A549 (cell line): ENCODE measurements around the gene MAML1. TPM values are rescaled to one million over a fixed set of nuclear protein-coding genes. Genes with fewer than 3 reads are reported as not detected.
"Not testable (repeated sequence)": the region's sequence is repeated elsewhere in the genome, so short reads cannot be mapped to it uniquely, and the experiment has no call there.

ENCODE experiments used
- ATAC-seq, 2 experiments: fragments of 200-7000 bp in 1 of 2; fragments of >200 bp in 1 of 2; cut with Nextera tagmentation in 1 of 2; cut with Tn5 transposase in 1 of 2; 3 replicates each; pipeline versions ENCODE4 v1.8.0 to v1.9.1; 2018 to 2020; ENCODE audit warnings: mild to moderate bottlenecking in 1 of 2, moderate library complexity in 1 of 2
- CTCF ChIA-PET: fragments of 300-600 bp; sonication (Branson Sonifier 250); formaldehyde crosslinking; extraction: SDS; loops from one replicate; lab custom pipeline; 2021; ENCODE audit warnings: antibody characterized with exemption, inconsistent platforms; lab: Yijun Ruan, JAX
- POLR2A ChIA-PET: fragments of 350-600 bp; formaldehyde crosslinking; extraction: SDS; loops from one replicate; lab custom pipeline; 2021; ENCODE audit warnings: antibody characterized with exemption, inconsistent platforms; lab: Yijun Ruan, JAX
- DNase-seq, 2 experiments: peaks; one replicate each; pipeline versions ENCODE4 v3.0.0 to v3.0.0-alpha.2; 2011 to 2016; ENCODE audit warnings: low read depth in 1 of 2, low spot score in 1 of 2
- FAIRE-seq: peaks from 2 replicates; lab custom pipeline; 2011; peaks lifted over from hg19 to GRCh38; lab: Jason Lieb, UNC
- H3K27ac ChIP-seq, 2 experiments: fragments of >200 bp; sonication (Bioruptor Twin); formaldehyde crosslinking; 3 replicates each; pipeline ENCODE4 v1.5.1; 2016 to 2017
- H3K4me1 ChIP-seq: fragments of >200 bp; sonication (Bioruptor Twin); formaldehyde crosslinking; 3 replicates; pipeline ENCODE4 v1.6.1; 2016
- H3K4me2 ChIP-seq: fragments of >200 bp; sonication (Bioruptor Twin); formaldehyde crosslinking; 3 replicates; pipeline ENCODE4 v1.6.1; 2016
- H3K4me3 ChIP-seq: fragments of >200 bp; sonication (Bioruptor Twin); formaldehyde crosslinking; 3 replicates; pipeline ENCODE4 v1.5.1; 2016
- H3K9me3 ChIP-seq: fragments of >200 bp; sonication (Bioruptor Twin); formaldehyde crosslinking; 3 replicates; pipeline ENCODE4 v1.6.1; 2016
- ATOH8 ChIP-seq: fragments of 250-450 bp; sonication (Bioruptor Pico); IDR thresholded peaks from 2 replicates; pipeline ENCODE4 v1.5.0; 2020; ENCODE audit warnings: low read depth, mild to moderate bottlenecking, moderate library complexity
- FOSL2 ChIP-seq, 2 experiments: fragments of 450-650 bp in 1 of 2; fragments of >200 bp in 1 of 2; sonication (Bioruptor Twin) in 1 of 2; formaldehyde crosslinking; IDR thresholded peaks; 2 replicates each; pipeline versions ENCODE4 v1.5.0 to v1.6.1; 2016 to 2020; ENCODE audit warnings: mild to moderate bottlenecking in 1 of 2, moderate library complexity in 1 of 2
- FOXS1 ChIP-seq: fragments of 250-450 bp; sonication (Bioruptor Pico); IDR thresholded peaks from 2 replicates; pipeline ENCODE4 v1.5.0; 2020; ENCODE audit warnings: mild to moderate bottlenecking, moderate library complexity
- HDAC2 ChIP-seq: fragments of 200-600 bp; sonication (generic); IDR thresholded peaks from 2 replicates; pipeline ENCODE4 v1.6.1; 2016
- HEYL ChIP-seq: fragments of 250-450 bp; sonication (Bioruptor Pico); IDR thresholded peaks from 2 replicates; pipeline ENCODE4 v1.8.0; 2021; ENCODE audit warnings: mild to moderate bottlenecking, moderate library complexity
- HOXA7 ChIP-seq: fragments of 250-450 bp; sonication (Bioruptor Pico); IDR thresholded peaks from 2 replicates; pipeline ENCODE4 v1.5.0; 2020; ENCODE audit warnings: mild to moderate bottlenecking, moderate library complexity
- HOXB13 ChIP-seq: fragments of 250-450 bp; sonication (Bioruptor Pico); IDR thresholded peaks from 2 replicates; pipeline ENCODE4 v1.5.0; 2020; ENCODE audit warnings: low read depth, mild to moderate bottlenecking, moderate library complexity
- NFE2L2 ChIP-seq: fragments of 150-350 bp; conservative IDR thresholded peaks from 2 replicates; pipeline ENCODE4 v1.6.1; 2014; ENCODE audit warnings: low read length
- NPAS2 ChIP-seq: fragments of 250-450 bp; sonication (Bioruptor Pico); IDR thresholded peaks from 2 replicates; pipeline ENCODE4 v1.8.0; 2022; ENCODE audit warnings: mild to moderate bottlenecking, moderate library complexity, borderline replicate concordance
- RAD21 ChIP-seq, 2 experiments: fragments of >200 bp in 1 of 2; sonication (Bioruptor Twin) in 1 of 2; formaldehyde crosslinking in 1 of 2; IDR thresholded peaks in 1 of 2; conservative IDR thresholded peaks in 1 of 2; 2 replicates in 1 of 2; 3 replicates in 1 of 2; pipeline ENCODE4 v1.6.1; 2012 to 2018; ENCODE audit warnings: inconsistent platforms in 1 of 2
- RARB ChIP-seq: fragments of 250-450 bp; sonication (Bioruptor Pico); IDR thresholded peaks from 2 replicates; pipeline ENCODE4 v1.8.0; 2021; ENCODE audit warnings: mild to moderate bottlenecking, moderate library complexity
- SREBF2 ChIP-seq: fragments of 450-650 bp; IDR thresholded peaks from 2 replicates; pipeline ENCODE4 v1.6.1; 2014; ENCODE audit warnings: mild to moderate bottlenecking, moderate library complexity
- whole genome bisulfite sequencing: methylation state at CpG from one replicate; pipeline ENCODE4 v1.1.6; 2017; ENCODE audit errors: missing lambda C conversion rate; 5-methylcytosine and 5-hydroxymethylcytosine counted together
- polyA plus RNA-seq, 4 experiments: library from polyadenylated mRNA; depleted of rRNA in 3 of 4; stranded (reverse); fragments of >200 nt; fragmentation: RNase III in 1 of 4; extraction: RNeasy Plus Mini Kit Qiagen cat#74134 plus additional on column Dnase treatment in 1 of 4; gene quantifications; 2 replicates in 3 of 4; 3 replicates in 1 of 4; pipeline ENCODE4 v1.2.3, GENCODE V29; 2011 to 2017
- TF ChIP-seq, protein P1 (sequence below): fragments of 150-350 bp; IDR thresholded peaks from 2 replicates; pipeline ENCODE4 v1.6.1; 2014; ENCODE audit warnings: low read depth, mild to moderate bottlenecking, low read length
- TF ChIP-seq, protein P2 (sequence below): fragments of >200 bp; sonication (Bioruptor Twin); formaldehyde crosslinking; IDR thresholded peaks from 3 replicates; pipeline ENCODE4 v1.6.1; 2016

MAML1 gene
- polyA plus RNA-seq, 2 of the 4 experiments (the other 2 are of a cell fraction): 6.9 to 12.0 TPM

- CTCF ChIA-PET: interaction anchor here (0.6 to 0.9 kb wide), 2 partner anchors 17 to 20 kb away, joined by 3 read pairs; no protein-coding TSS in a partner anchor
- ATAC-seq: no peak
- no peak for DNase-seq
- Histone ChIP-seq H3K27ac (no peak overlapping the region), H3K9me3 (no peaks in the 10 kb centered on the region), H3K4me3 (no peak overlapping the region), H3K4me1 (peaks cover 12% of the 10 kb centered on the region; the same call in 1 of the 3 replicates), H3K4me2 (peak overlapping the region; percentile 5; the same call in 1 of the 3 replicates)
- POLR2A ChIA-PET: interaction anchor here (1.8 kb wide), 1 partner anchor 73 kb away, joined by 13 read pairs; the partner anchor contains the start of gene HNRNPH1
- 96% methylated on average over 3 of the region's 3 CpGs for WGBS
- FAIRE-seq: no peak
- TF ChIP-seq SREBF2: no peak
- TF ChIP-seq HDAC2: no peak
Measured at GRCh38 chr5:179696603-179697002, 36.0 kb upstream of the MAML1 start.

DNA sequence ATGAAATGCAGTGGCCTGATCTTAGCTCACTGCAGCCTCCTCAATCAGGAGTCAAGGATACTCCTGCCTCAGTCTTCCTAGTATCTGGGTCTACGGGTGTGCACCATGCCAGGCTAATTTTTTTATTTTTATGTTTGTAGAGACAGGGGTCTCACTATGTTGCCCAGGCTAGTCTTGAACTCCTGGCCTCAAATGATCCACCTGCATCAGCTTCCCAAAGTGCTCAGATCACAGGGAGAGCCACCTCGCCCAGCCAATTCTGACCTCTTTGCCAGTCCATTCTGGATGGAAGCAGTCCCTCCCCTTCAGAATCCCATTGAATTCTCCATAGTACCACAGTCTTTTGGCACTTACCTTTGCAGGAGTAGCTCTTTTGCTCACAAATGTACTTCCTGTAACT, 35.5 kb upstream of the MAML1 start:
- no peak for DNase-seq
- ChIA-PET CTCF (interaction anchor here (0.6 kb wide), 1 partner anchor 21 kb away, joined by 3 read pairs; no protein-coding TSS in a partner anchor), POLR2A (interaction anchor here (0.9 to 1.8 kb wide), 2 partner anchors 69 to 74 kb away, joined by 3 to 13 read pairs; partner anchors contain the start of gene HNRNPH1)
- H3K4me2 ChIP-seq: peak overlapping the region; percentile 76
- H3K27ac ChIP-seq: peak overlapping the region; percentile 95 to 97
- no peak for ATAC-seq
- no peak for TF ChIP-seq FOXS1 (CRISPR knock-in tag)
- TF ChIP-seq NFE2L2: no peak
- no peak for TF ChIP-seq NPAS2 (CRISPR knock-in tag)
- TF ChIP-seq RAD21 (conservative IDR thresholded peaks at IDR 0.05 in 1 of 2, IDR thresholded peaks at IDR 0.05 in 1 of 2): no peak
- TF ChIP-seq HOXA7 (CRISPR knock-in tag): no peak
- TF ChIP-seq, protein P1, sequence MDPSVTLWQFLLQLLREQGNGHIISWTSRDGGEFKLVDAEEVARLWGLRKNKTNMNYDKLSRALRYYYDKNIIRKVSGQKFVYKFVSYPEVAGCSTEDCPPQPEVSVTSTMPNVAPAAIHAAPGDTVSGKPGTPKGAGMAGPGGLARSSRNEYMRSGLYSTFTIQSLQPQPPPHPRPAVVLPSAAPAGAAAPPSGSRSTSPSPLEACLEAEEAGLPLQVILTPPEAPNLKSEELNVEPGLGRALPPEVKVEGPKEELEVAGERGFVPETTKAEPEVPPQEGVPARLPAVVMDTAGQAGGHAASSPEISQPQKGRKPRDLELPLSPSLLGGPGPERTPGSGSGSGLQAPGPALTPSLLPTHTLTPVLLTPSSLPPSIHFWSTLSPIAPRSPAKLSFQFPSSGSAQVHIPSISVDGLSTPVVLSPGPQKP: no peak
- TF ChIP-seq HEYL (CRISPR knock-in tag): no peak
- TF ChIP-seq HOXB13 (CRISPR knock-in tag): no peak
- no peak for TF ChIP-seq SREBF2
- TF ChIP-seq FOSL2 (IDR thresholded peaks at IDR 0.05): no peak
- TF ChIP-seq FOSL2 (CRISPR knock-in tag; IDR thresholded peaks at IDR 0.05): no peak
- TF ChIP-seq, protein P2, sequence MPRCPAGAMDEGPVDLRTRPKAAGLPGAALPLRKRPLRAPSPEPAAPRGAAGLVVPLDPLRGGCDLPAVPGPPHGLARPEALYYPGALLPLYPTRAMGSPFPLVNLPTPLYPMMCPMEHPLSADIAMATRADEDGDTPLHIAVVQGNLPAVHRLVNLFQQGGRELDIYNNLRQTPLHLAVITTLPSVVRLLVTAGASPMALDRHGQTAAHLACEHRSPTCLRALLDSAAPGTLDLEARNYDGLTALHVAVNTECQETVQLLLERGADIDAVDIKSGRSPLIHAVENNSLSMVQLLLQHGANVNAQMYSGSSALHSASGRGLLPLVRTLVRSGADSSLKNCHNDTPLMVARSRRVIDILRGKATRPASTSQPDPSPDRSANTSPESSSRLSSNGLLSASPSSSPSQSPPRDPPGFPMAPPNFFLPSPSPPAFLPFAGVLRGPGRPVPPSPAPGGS: no peak
- no peak for TF ChIP-seq ATOH8 (CRISPR knock-in tag)
- no peak for FAIRE-seq
- H3K4me1 ChIP-seq: peaks cover 12% of the 10 kb centered on the region; the same call in 1 of the 3 replicates
- H3K4me3 ChIP-seq: no peak overlapping the region; the same call in 2 of the 3 replicates
- H3K9me3 ChIP-seq: no peaks in the 10 kb centered on the region
- WGBS: 95% methylated on average over 2 of the region's 2 CpGs

GRCh38 chr5:179697543-179697942, 35.1 kb upstream of the MAML1 start:
- 91% methylated on average over 15 of the region's 15 CpGs for WGBS
- DNase-seq, H3K9me3 ChIP-seq, FAIRE-seq, ATAC-seq, CTCF ChIA-PET: not testable (repeated sequence)
- peaks cover 12% of the 10 kb centered on the region; the same call in 1 of the 3 replicates for H3K4me1 ChIP-seq
- peak; percentile 16; the same call in 1 of the 2 replicates for TF ChIP-seq RARB (CRISPR knock-in tag)
- POLR2A ChIA-PET: interaction anchor here (0.9 to 1.8 kb wide), 2 partner anchors 69 to 74 kb away, joined by 3 to 13 read pairs; partner anchors contain the start of gene HNRNPH1
- H3K4me3 ChIP-seq: peak overlapping the region; percentile 61
- peak overlapping the region; percentile 76 for H3K4me2 ChIP-seq
- peak overlapping the region; percentile 95 to 97 for H3K27ac ChIP-seq
